HG03520 (cell line): Measurements from ENCODE around the gene CNOT4.

Source experiments
- ATAC-seq: cut with Tn5 transposase; IDR thresholded peaks from one replicate; pipeline ENCODE4 v1.9.1; 2021; ENCODE audit warnings: mild to moderate bottlenecking, moderate library complexity; ENCODE audit not compliant: unreplicated experiment

Gene CNOT4

DNA sequence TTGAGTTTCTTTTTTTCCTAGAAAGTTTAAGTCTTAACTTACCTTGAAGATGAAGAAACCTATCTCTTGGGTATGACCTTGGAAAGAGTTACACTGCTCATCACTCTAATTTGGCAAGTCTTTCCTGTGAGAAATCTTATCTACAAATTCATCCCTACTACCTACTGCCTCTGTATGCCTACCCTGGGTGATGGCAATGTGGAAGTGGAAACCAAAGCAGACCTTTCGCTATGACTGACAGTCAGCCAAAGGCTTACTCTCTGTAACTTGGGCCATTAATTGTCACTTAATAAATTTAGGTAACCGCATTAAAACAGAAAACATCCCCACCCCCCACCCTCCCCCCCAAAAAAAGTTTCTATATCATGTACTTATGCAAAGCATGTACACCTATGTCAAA is 103.9 kb downstream of the CNOT4 start:
- no peak for ATAC-seq

DNA sequence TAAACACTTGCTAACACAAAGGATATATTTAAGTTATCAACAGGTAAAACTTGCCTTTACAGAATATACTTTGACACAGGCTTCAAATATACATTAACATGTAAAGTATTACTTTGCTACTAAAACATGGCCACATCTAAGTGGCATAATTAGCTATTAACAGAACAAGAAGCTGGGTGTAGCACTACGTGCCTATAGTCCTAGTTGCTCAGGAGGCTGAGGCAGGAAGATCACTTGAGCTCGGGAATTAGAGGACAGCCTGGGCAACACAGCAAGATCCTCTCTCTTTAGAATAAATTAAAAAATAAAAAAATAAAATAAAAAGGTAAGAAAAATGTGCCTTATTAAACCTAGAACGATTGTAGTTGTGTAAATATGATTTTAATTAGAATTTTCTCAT is 106.6 kb downstream of the CNOT4 start:
- no peak for ATAC-seq

DNA sequence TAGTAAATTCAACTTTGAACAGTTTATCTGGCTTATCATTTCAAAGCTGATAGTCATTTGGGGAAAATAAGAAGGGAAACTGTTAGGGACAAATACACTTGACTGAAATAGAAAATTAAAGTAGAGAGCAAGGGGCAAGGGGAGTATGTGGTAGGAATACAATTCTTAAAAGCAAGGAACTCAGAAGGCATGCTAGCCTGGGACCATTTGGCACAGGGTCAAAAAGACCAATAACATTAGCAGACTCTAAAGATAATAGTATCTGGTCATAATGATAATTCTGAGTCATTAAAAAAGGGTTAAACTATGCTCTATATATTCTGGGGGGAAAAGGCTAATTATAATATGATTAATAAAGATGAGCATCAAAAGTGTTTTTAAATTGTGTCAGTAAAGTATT is 112.2 kb downstream of the CNOT4 start:
- ATAC-seq, result no peak

GRCh38 chr7:135392701-135393100 is 117.2 kb downstream of the CNOT4 start:
- no peak for ATAC-seq

GRCh38 chr7:135391514-135391913 is 118.4 kb downstream of the CNOT4 start:
- ATAC-seq, result no peak

DNA sequence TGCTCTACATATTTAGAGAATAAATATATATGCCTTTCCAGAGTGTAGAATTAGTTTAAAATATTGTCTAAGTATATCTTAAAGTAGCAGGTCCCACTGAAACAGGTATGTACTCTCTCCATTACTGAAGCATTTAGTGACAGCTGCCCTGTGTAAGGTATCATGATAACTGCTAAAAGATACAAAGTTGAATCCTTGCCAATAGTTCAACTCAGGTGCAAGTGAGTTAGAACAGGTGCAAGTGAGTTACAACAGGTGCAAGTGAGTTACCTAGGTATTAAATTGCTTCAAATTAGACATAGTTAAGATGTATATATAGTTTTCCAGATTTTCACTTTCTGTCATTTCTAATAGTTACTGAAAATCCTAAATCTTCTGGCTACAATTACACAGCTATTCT is 119.1 kb downstream of the CNOT4 start:
- no peak for ATAC-seq

DNA sequence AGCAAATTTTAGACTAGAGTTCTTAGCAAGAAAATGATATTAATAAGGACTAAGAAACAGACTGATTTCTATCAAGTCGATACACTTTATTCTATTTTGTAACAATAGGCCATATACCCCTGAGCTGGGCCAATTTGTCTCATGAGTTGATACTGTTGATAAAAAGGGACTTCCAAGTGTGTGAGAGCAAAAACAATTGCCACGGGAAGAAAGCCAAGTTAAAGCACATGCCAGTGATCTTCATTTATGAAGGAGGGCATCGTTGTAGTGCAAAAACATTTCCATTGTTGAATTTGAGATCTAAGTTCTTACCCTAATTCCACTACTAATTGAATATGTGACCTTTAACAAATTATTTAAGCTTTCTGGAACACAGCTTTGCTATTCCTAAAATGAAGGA is 119.9 kb downstream of the CNOT4 start:
- ATAC-seq, result no peak

- no peak for ATAC-seq
Measured at GRCh38 chr7:135388616-135389015, 121.3 kb downstream of the CNOT4 start.

GRCh38 chr7:135386776-135387175 is 123.1 kb downstream of the CNOT4 start:
- ATAC-seq, result no peak

DNA sequence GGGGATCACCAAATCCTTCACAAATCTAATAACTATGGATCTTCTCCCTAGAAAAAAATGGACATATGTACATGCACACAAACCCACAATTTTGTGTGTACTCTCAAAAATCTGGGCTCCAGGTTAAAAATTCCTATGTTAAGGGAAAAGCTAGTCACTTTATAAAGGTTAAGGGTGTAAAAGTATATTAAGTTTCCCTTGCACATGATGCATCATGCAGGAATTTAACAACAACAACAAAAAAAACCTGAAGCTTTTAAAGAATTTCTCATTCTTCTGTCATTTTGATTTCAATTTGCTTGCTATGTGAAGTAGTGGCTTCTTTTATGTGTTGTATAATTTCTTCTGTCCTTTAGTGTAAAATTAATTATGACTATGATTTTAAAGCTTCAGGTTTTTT is 123.7 kb downstream of the CNOT4 start:
- ATAC-seq, result no peak

DNA sequence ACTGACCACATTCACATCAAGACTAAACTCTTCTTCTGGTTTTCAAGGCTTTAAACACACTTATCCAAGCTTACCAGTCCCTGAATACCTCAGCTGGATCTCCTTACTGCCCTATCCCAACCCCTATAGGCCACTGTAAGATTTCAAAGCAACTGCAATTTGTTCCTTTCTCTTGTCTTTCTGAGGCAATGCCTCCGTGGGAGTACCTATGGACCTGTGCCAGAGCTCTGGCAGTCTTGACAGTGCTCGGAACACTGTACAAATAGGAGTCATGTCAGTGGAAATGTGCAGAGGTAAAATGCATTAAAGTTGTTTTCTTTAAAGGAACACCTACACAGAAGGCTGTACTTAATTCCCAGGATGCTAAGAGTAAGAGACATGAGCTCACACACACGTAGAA is 124.7 kb downstream of the CNOT4 start:
- no peak for ATAC-seq

- no peak for ATAC-seq
Measured at GRCh38 chr7:135383525-135384175, 126.3 kb downstream of the CNOT4 start.

DNA sequence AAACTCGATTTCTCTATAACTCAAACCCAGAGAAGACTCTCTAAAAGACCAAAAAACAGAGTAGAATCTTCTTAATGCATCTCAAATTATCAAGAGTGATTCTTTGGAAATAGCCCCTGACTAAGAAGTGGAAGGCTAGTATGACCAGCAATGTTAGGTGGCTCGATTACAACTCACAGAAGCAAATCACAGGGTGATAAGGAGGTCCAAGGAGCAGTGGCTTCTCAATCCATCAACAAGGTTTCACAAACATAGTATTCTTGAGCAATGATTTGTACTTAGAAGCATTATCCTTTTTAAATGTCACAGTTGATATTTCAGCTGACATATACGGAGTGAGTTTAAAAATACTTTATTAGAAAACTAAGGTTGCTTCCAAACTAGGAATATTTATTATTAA is 127.7 kb downstream of the CNOT4 start:
- no peak for ATAC-seq

- no peak for ATAC-seq
Measured at GRCh38 chr7:135381369-135381768, 128.5 kb downstream of the CNOT4 start.

DNA sequence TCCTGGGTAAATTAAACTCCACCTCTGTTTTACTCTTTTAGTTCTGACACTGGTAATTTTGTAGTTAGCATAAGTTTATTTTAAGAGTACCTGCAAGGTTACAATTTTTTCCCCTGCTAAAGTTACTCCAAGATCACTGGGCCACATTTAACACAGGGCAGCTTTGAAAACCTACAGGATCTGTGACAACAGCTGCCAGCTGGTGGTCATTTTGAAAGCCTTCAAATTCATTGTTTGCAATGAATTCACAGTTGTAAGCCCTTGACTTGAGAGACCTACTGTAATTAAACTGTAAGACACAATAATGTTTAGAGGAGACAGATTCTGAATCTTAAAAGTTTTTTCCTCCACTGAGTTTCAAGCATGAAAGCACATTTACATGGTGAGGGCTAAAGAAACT is 129.6 kb downstream of the CNOT4 start:
- ATAC-seq, result no peak

DNA sequence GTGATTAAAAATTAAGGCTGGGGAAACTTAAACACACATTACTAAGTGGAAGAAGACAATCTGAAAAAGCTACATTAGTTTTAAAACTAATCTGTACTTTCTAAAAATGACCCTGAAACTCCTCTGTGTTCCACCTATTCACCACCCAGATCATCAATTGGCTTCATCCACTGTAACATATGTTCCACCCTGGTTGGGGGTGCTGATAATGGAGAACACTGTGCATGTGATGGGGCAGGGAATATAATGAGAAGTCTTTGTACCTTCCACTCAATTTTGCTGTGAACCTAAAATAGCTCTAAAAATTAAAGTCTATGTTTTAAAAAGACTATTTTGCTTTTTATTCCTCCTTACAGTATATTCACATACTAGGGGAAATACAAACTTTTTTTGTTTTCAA is 132.7 kb downstream of the CNOT4 start:
- no peak for ATAC-seq

DNA sequence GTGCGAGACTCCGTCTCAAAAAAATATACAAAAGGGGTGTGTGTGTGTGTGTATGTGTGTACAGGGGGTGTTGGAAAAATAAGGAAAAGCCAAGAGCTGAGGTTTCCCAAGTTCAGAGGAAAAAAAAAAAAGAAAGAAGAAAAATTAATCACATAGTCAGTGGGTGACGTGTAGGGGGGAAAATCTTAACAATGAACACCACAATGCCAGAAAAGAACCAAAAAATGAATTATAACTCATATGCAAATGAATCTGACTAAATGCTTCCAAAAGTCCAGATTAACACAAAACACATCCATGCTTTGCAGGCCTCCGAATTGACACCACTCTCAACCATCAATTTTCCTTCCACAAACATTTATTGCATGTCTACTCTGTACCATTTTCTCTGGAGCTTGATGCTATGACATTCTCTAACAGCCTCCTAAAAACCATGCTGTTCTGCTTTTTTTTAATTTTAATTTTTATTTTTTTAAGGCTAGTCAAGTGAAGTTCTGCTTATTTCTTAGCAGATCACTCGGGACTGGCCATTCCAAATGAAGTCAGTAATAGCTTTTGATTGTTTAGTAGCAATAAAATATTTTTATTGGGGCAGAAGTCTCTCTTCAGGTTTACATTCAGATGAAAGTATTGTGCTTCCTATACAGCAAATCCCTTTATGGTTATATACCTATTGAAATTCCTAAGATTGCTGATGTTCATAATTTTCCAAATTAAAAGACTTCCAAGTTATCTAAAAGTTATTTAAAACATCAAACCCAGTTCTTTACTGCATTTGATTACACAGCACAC is 133.8 kb downstream of the CNOT4 start:
- ATAC-seq, result no peak

DNA sequence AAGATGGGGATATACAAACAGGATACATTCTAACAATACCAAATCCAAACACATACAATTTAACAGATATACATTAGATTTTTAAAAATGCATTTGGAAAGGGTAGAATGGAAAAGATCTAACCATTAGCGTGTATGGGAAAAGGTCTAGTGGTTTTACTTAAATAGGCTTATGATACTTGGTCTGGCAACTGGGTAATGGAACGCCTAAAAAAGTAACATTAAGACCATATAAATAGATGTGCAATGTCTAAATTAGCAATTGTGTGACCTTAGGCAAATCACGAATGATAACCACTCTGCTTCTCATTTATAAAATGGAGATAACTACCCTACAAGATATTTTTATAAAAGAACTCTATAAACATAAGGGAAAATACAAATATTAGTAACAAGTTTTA is 135.2 kb downstream of the CNOT4 start:
- no peak for ATAC-seq

DNA sequence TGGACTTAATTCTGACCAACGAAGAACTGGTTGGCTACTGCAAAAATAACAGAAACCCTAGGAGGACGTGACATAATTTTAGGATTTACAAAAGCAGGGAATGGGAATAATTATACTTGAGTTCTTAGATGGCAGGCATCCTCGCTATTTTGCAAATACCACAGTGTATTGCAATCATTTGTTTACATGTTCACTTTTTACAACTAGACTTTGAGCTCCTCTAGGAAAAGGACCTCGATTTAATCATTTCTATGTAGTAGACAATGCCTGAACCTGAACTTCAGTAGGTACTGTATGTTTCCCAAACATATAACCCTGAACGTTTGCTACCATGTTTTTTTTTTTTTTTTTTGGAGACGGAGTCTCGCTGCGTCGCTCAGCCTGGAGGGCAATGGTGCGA is 137.7 kb downstream of the CNOT4 start:
- ATAC-seq, result no peak

DNA sequence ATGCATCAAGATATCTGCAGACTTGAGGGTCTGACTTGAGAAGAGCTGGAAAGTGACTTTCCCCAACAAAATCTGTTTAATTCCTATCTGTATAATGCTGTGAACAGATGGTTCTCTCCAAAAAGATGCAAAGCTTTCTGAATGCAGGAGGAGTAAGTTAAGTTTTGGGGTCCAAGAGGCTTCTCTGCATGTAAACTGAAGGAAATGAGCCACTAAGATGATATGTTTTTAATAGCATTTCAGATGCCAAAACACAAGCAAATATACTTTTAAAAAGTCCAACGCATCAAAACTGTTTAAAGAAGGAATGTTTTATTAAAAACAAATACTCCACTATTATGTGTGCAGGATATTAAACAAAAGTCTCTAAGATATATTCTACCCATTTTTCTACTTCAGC is 139.2 kb downstream of the CNOT4 start:
- no peak for ATAC-seq

DNA sequence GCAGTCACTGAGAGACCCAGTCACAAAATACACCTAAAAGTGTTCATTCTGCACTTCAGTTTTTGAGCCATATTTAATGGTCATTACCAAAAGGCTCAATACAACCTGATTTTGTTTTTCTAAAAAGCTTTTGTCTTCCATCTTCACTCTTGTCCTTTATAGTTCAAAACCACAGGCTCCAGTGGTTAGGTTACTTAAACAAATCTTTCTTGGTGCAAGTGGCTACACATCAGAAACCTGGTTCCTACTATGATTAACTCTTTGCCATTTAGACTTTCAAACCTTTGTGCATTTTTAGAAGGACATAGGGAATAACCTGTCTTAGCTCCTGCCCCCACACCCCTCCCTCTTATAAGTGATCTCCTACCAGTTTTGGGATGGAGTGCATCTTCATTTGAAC is 140.5 kb downstream of the CNOT4 start:
- no peak for ATAC-seq

- ATAC-seq, result no peak
Measured at GRCh38 chr7:135368416-135369186, 141.3 kb downstream of the CNOT4 start.
